Neural progenitor cell (in vitro differentiated cells): ENCODE data around the gene MACC1. TPM values are rescaled to one million over a fixed set of nuclear protein-coding genes. Genes with fewer than 3 reads are reported as not detected.

Experiments
- DNase-seq: peaks from one replicate; pipeline ENCODE4 v3.0.0-alpha.2; 2016; ENCODE audit warnings: low spot score
- H2AFZ ChIP-seq: fragments of 200-600 bp; sonication (generic); replicated peaks from 2 replicates; pipeline ENCODE4 v1.6.1; 2016; ENCODE audit warnings: antibody characterized with exemption
- H3F3A ChIP-seq: fragments of 200-600 bp; sonication (generic); 2 replicates; pipeline ENCODE4 v1.6.1; 2016; ENCODE audit warnings: antibody characterized with exemption, low read depth
- H3K27ac ChIP-seq: fragments of 200-600 bp; sonication (generic); 2 replicates; pipeline ENCODE4 v1.5.1; 2016; ENCODE audit warnings: mild to moderate bottlenecking
- H3K27me3 ChIP-seq: fragments of 200-600 bp; sonication (generic); 2 replicates; pipeline ENCODE4 v1.6.1; 2016; ENCODE audit warnings: mild to moderate bottlenecking, moderate library complexity
- H3K36me3 ChIP-seq: fragments of 200-600 bp; sonication (generic); 2 replicates; pipeline ENCODE4 v1.5.1; 2016
- H3K4me1 ChIP-seq: fragments of 200-600 bp; sonication (generic); 2 replicates; pipeline ENCODE4 v1.6.1; 2016; ENCODE audit warnings: mixed run types
- H3K4me2 ChIP-seq: fragments of 200-600 bp; sonication (generic); 2 replicates; pipeline ENCODE4 v1.6.1; 2016
- H3K4me3 ChIP-seq: fragments of 200-600 bp; sonication (generic); 2 replicates; pipeline ENCODE4 v1.5.1; 2016
- H3K79me2 ChIP-seq: fragments of 200-600 bp; sonication (generic); 2 replicates; pipeline ENCODE4 v1.6.1; 2016; ENCODE audit warnings: low read depth
- H3K9ac ChIP-seq: fragments of 200-600 bp; sonication (generic); 2 replicates; pipeline ENCODE4 v1.6.1; 2016
- H3K9me3 ChIP-seq: fragments of 200-600 bp; sonication (generic); 2 replicates; pipeline ENCODE4 v1.5.1; 2016; ENCODE audit warnings: low read depth
- H4K20me1 ChIP-seq: fragments of 200-600 bp; sonication (generic); 2 replicates; pipeline ENCODE4 v1.6.1; 2016; ENCODE audit warnings: low read depth
- H3K27ac Mint-ChIP-seq: 3 replicates; pipeline ENCODE4 v1.8.0; 2021; ENCODE audit warnings: mixed read lengths
- H3K27me3 Mint-ChIP-seq: 2 replicates; pipeline ENCODE4 v1.8.0; 2022; ENCODE audit warnings: low read depth, mild to moderate bottlenecking, inconsistent platforms, moderate library complexity, mixed read lengths; ENCODE audit not compliant: insufficient read depth
- H3K36me3 Mint-ChIP-seq: 3 replicates; pipeline ENCODE4 v1.8.0; 2021; ENCODE audit warnings: mixed read lengths
- H3K4me1 Mint-ChIP-seq: 3 replicates; pipeline ENCODE4 v1.8.0; 2021; ENCODE audit warnings: mixed read lengths
- H3K4me3 Mint-ChIP-seq: 3 replicates; pipeline ENCODE4 v1.8.0; 2021; ENCODE audit warnings: mild to moderate bottlenecking, moderate library complexity, mixed read lengths
- H3K9me3 Mint-ChIP-seq: 3 replicates; pipeline ENCODE4 v1.8.0; 2020; ENCODE audit warnings: mixed read lengths
- CTCF ChIP-seq: fragments of 200-600 bp; sonication (generic); IDR thresholded peaks from 2 replicates; pipeline ENCODE4 v1.5.1; 2017; ENCODE audit warnings: antibody characterized with exemption, mild to moderate bottlenecking
- EZH2 ChIP-seq: fragments of 200-600 bp; sonication (generic); IDR thresholded peaks from 2 replicates; pipeline ENCODE4 v1.6.1; 2017; ENCODE audit warnings: antibody characterized with exemption, mild to moderate bottlenecking, moderate library complexity
- EZH2phosphoT487 ChIP-seq: fragments of 200-600 bp; sonication (generic); IDR thresholded peaks from 2 replicates; pipeline ENCODE4 v1.6.1; 2017; ENCODE audit warnings: antibody characterized with exemption
- total RNA-seq: library from RNA; depleted of rRNA; stranded (reverse); fragments of >200 nt; gene quantifications from 2 replicates; pipeline ENCODE4 v1.2.3, GENCODE V29; 2015; ENCODE audit warnings: low replicate concordance

The MACC1 gene
- total RNA-seq, 1 donor from 2014 or later: 7.2 TPM

GRCh38 chr7:20233362-20233761, 16.2 kb upstream of the MACC1 start:
- Histone ChIP-seq H3F3A (no peaks in the 10 kb centered on the region), H3K9ac (no peak overlapping the region), H4K20me1 (no peaks in the 10 kb centered on the region), H3K79me2 (no peaks in the 10 kb centered on the region), H2AFZ (no peak overlapping the region), H3K27me3 (no peaks in the 10 kb centered on the region), H3K9me3 (no peaks in the 10 kb centered on the region), H3K4me2 (no peak overlapping the region), H3K4me1 (peaks cover 7% of the 10 kb centered on the region), H3K27ac (no peak overlapping the region), H3K4me3 (no peak overlapping the region), H3K36me3 (no peaks in the 10 kb centered on the region)
- H3K4me1 Mint-ChIP-seq: peaks cover 28% of the 10 kb centered on the region
- H3K4me3 Mint-ChIP-seq: no peak overlapping the region
- no peaks in the 10 kb centered on the region for H3K27me3 Mint-ChIP-seq
- no peak overlapping the region for H3K27ac Mint-ChIP-seq
- H3K36me3 Mint-ChIP-seq: no peaks in the 10 kb centered on the region
- DNase-seq: no peak
- TF ChIP-seq EZH2 (no peak), EZH2phosphoT487 (no peak), CTCF (no peak)
- no peaks in the 10 kb centered on the region for H3K9me3 Mint-ChIP-seq

GRCh38 chr7:20232848-20233247, 15.7 kb upstream of the MACC1 start:
- no peaks in the 10 kb centered on the region for H3K27me3 ChIP-seq
- peaks cover 7% of the 10 kb centered on the region for H3K4me1 ChIP-seq
- Mint-ChIP-seq H3K4me3 (no peak overlapping the region), H3K9me3 (no peaks in the 10 kb centered on the region), H3K4me1 (peaks cover 22% of the 10 kb centered on the region), H3K27me3 (no peaks in the 10 kb centered on the region), H3K36me3 (no peaks in the 10 kb centered on the region), H3K27ac (no peak overlapping the region)
- no peak overlapping the region for H3K27ac ChIP-seq
- DNase-seq: no peak
- no peak overlapping the region for H2AFZ ChIP-seq
- TF ChIP-seq EZH2 (no peak), EZH2phosphoT487 (no peak), CTCF (no peak)
- no peak overlapping the region for H3K4me3 ChIP-seq
- no peaks in the 10 kb centered on the region for H3K9me3 ChIP-seq
- no peak overlapping the region for H3K4me2 ChIP-seq
- no peaks in the 10 kb centered on the region for H3K79me2 ChIP-seq
- no peak overlapping the region for H3K9ac ChIP-seq
- H3F3A ChIP-seq: no peaks in the 10 kb centered on the region
- no peaks in the 10 kb centered on the region for H3K36me3 ChIP-seq
- no peaks in the 10 kb centered on the region for H4K20me1 ChIP-seq

GRCh38 chr7:20229646-20230500, 12.7 kb upstream of the MACC1 start:
- no peak overlapping the region for H3K9ac ChIP-seq
- TF ChIP-seq EZH2 (no peak), CTCF (no peak), EZH2phosphoT487 (no peak)
- Mint-ChIP-seq H3K36me3 (no peaks in the 10 kb centered on the region), H3K9me3 (no peaks in the 10 kb centered on the region), H3K4me3 (no peak overlapping the region), H3K27ac (no peak overlapping the region), H3K4me1 (peaks cover 11% of the 10 kb centered on the region), H3K27me3 (no peaks in the 10 kb centered on the region)
- no peaks in the 10 kb centered on the region for H3K9me3 ChIP-seq
- H3K36me3 ChIP-seq: no peaks in the 10 kb centered on the region
- H3K79me2 ChIP-seq: no peaks in the 10 kb centered on the region
- H4K20me1 ChIP-seq: no peaks in the 10 kb centered on the region
- H2AFZ ChIP-seq: no peak overlapping the region
- H3K27me3 ChIP-seq: no peaks in the 10 kb centered on the region
- H3K4me3 ChIP-seq: no peak overlapping the region
- H3K4me1 ChIP-seq: peaks cover 7% of the 10 kb centered on the region
- no peak overlapping the region for H3K27ac ChIP-seq
- H3K4me2 ChIP-seq: no peak overlapping the region
- no peak for DNase-seq
- no peaks in the 10 kb centered on the region for H3F3A ChIP-seq
